HepG2 (cell line): ENCODE data around the gene EREG. TPM values are rescaled to one million over a fixed set of nuclear protein-coding genes. Genes with fewer than 3 reads are reported as not detected.

Experiments used
- LRRFIP1 ChIP-seq: sonication (generic); formaldehyde crosslinking; conservative IDR thresholded peaks from 2 replicates; pipeline ENCODE4 v1.4.0; 2020; ENCODE audit warnings: missing genetic modification reagents
- NFATC3 ChIP-seq: sonication (generic); formaldehyde crosslinking; IDR thresholded peaks from 2 replicates; pipeline ENCODE4 v1.5.1; 2020; ENCODE audit warnings: mild to moderate bottlenecking, missing genetic modification reagents
- NR3C1 ChIP-seq: sonication (generic); formaldehyde crosslinking; IDR thresholded peaks from 2 replicates; pipeline ENCODE4 v1.4.0; 2020; ENCODE audit warnings: missing genetic modification reagents
- PRDM15 ChIP-seq: sonication (generic); formaldehyde crosslinking; IDR thresholded peaks from 2 replicates; pipeline ENCODE4 v1.4.0; 2020; ENCODE audit warnings: missing genetic modification reagents
- RBFOX2 ChIP-seq: fragments of 200-400 bp; formaldehyde crosslinking; IDR thresholded peaks from 2 replicates; pipeline ENCODE4 v1.6.1; 2017; ENCODE audit warnings: low read depth, mild to moderate bottlenecking, low read length
- SYNCRIP ChIP-seq: fragments of 200-400 bp; formaldehyde crosslinking; IDR thresholded peaks from 2 replicates; pipeline ENCODE4 v1.6.1; 2018; ENCODE audit warnings: mild to moderate bottlenecking, low read depth, low read length; ENCODE audit not compliant: insufficient read depth
- UBTF ChIP-seq: sonication (generic); formaldehyde crosslinking; IDR thresholded peaks from 2 replicates; pipeline ENCODE4 v1.4.0; 2020; ENCODE audit warnings: mild to moderate bottlenecking, missing genetic modification reagents
- ZFY ChIP-seq: sonication (generic); formaldehyde crosslinking; IDR thresholded peaks from 2 replicates; pipeline ENCODE4 v1.4.0; 2020; ENCODE audit warnings: missing genetic modification reagents
- ZMYM4 ChIP-seq: sonication (generic); formaldehyde crosslinking; IDR thresholded peaks from 2 replicates; pipeline ENCODE4 v1.8.1; 2023; ENCODE audit warnings: mild to moderate bottlenecking, missing genetic modification reagents
- polyA plus RNA-seq, 8 experiments: library from polyadenylated mRNA; depleted of rRNA in 3 of 8; stranded (reverse) in 7 of 8; unstranded in 1 of 8; fragments of >200 nt; fragmentation: Illumina TruSeq in 4 of 8; extraction: Trizol in 4 of 8; gene quantifications; 2 replicates each; pipeline versions ENCODE4 v1.2.1 to v1.2.3, GENCODE V29; 2011 to 2016; ENCODE audit warnings: low read depth in 4 of 8, missing spikeins in 1 of 8, mixed read lengths in 1 of 8; ENCODE audit not compliant: insufficient read depth in 1 of 8
- total RNA-seq, 5 experiments: library from RNA; depleted of rRNA; stranded (reverse); fragments of >200 nt; fragmentation: Illumina TruSeq; extraction: Trizol; gene quantifications; 2 replicates each; pipeline ENCODE4 v1.2.3, GENCODE V29; 2016; ENCODE audit warnings: low read depth in 1 of 5

The EREG gene
- total and polyA plus RNA-seq, 2 of the 13 experiments (the other 11 are each of a cell fraction or from before 2014, with no cell fraction given), result 0.11 to 0.13 TPM

- no peak for TF ChIP-seq NR3C1
- TF ChIP-seq RBFOX2, result no peak
- no peak for TF ChIP-seq SYNCRIP
- TF ChIP-seq NFATC3, result no peak
- no peak for TF ChIP-seq LRRFIP1
- no peak for TF ChIP-seq UBTF (CRISPR knock-in tag)
- TF ChIP-seq ZMYM4, result no peak
- TF ChIP-seq PRDM15 (CRISPR knock-in tag), result no peak
- TF ChIP-seq ZFY (CRISPR knock-in tag), result no peak
- TF ChIP-seq, all 625 proteins: peak for 0
Measured at GRCh38 chr4:74395633-74396032, 30.7 kb downstream of the EREG start (continued).
